ENCODE results near the gene KIF24. TPM values are rescaled to one million over a fixed set of nuclear protein-coding genes. Genes with fewer than 3 reads are reported as not detected.
"Not testable (repeated sequence)": the region's sequence is repeated elsewhere in the genome, so short reads cannot be mapped to it uniquely, and the experiment has no call there.

Gene KIF24
- total and polyA plus RNA-seq, 2 donors (not counting 1 experiment from before 2014, with no cell fraction given): 0.07 to 0.79 TPM

DNA sequence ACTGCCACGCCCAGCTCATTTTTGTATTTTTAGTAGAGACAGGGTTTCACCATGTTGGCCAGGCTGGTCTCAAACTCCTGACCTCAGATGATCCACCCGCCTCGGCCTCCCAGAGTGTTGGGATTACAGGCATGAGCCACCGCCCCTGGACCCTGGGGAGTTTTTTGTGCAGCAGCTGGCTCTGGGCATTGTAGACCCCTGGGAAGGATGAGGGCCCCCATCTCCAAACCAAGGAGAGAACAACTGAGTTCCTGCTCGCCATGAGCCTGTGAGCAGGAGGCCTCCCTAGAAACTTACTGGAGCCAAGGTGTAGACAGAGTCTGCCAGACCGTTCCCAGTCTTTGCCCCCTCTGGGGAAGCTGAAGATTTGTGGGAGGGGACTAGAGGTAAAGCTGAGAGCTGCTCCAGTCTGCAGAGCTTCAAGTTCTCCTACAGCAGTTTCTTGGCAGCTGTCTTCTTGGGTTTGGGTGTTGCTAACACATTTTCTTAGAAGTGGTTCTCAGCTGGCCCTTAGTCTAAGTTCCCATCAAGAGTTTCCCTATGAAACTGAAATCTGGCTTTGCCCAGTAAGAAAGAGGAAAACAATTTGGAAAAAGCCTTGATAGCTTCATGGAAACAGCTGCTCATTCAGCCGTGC lies 12.7 kb upstream of the KIF24 start:
- Histone ChIP-seq H3K36me3 (replicated peaks in 1 of 2; ENCODE audit: control extremely low read depth in 1 of 2, control insufficient read depth in 1 of 2, extremely low read depth in 1 of 2, insufficient read depth in 2 of 2, low read length in 1 of 2) (peaks cover 0 to 42% of the 10 kb centered on the region in 2 experiments), H3K4me2 (replicated peaks; ENCODE audit: low read depth, low read length, poor library complexity, severe bottlenecking) (no peak overlapping the region), H3K4me1 (ENCODE audit: control insufficient read depth in 2 of 2, insufficient read depth in 2 of 2, low read length in 2 of 2) (no peaks in the 10 kb centered on the region), H2AFZ (ENCODE audit: insufficient read depth, low read depth, low read length, poor library complexity, severe bottlenecking) (no peak overlapping the region), H3K9me3 (ENCODE audit: control extremely low read depth in 1 of 3, control insufficient read depth in 2 of 3, insufficient read depth in 1 of 3, low read length in 2 of 3) (no peaks in the 10 kb centered on the region), H3K79me2 (ENCODE audit: control insufficient read depth, insufficient read depth, low read length) (peaks cover 8% of the 10 kb centered on the region), H3K4me3 (ENCODE audit: control extremely low read depth in 1 of 5, extremely low read depth in 1 of 5, insufficient read depth in 1 of 5, low read depth in 2 of 5, low read length in 4 of 5) (no peak overlapping the region), H3K27ac (ENCODE audit: low read length in 2 of 2) (no peak overlapping the region), H4K20me1 (ENCODE audit: control insufficient read depth, insufficient read depth, low read length, poor library complexity, severe bottlenecking) (no peaks in the 10 kb centered on the region), H3K27me3 (replicated peaks in 1 of 4; ENCODE audit: control extremely low read depth in 1 of 4, control insufficient read depth in 3 of 4, insufficient read depth in 4 of 4, low read length in 3 of 4) (no peaks in the 10 kb centered on the region), H3K9ac (ENCODE audit: low read length) (no peak overlapping the region)
- WGBS (ENCODE audit: insufficient coverage): 97% methylated on average over 6 of the region's 7 CpGs
- H3K27me3 Mint-ChIP-seq: no peaks in the 10 kb centered on the region
- TF ChIP-seq CTCF (IDR thresholded peaks at IDR 0.05): no peak
- H3K4me3 Mint-ChIP-seq: no peak overlapping the region
- intact Hi-C loops (cut with micrococcal nuclease): no loop called here
- H3K27ac Mint-ChIP-seq: no peak overlapping the region
- no peak for DNase-seq
- no peaks in the 10 kb centered on the region for H3K9me3 Mint-ChIP-seq (ENCODE audit: insufficient read depth)
- ChIA-PET POLR2A (no interaction called here), CTCF (interaction anchor here (1.5 kb wide), 1 partner anchor 37 kb away, joined by 4 read pairs; no protein-coding TSS in a partner anchor)
- no peaks in the 10 kb centered on the region for H3K4me1 Mint-ChIP-seq
- no peak for ATAC-seq (ENCODE audit: low read depth)

DNA sequence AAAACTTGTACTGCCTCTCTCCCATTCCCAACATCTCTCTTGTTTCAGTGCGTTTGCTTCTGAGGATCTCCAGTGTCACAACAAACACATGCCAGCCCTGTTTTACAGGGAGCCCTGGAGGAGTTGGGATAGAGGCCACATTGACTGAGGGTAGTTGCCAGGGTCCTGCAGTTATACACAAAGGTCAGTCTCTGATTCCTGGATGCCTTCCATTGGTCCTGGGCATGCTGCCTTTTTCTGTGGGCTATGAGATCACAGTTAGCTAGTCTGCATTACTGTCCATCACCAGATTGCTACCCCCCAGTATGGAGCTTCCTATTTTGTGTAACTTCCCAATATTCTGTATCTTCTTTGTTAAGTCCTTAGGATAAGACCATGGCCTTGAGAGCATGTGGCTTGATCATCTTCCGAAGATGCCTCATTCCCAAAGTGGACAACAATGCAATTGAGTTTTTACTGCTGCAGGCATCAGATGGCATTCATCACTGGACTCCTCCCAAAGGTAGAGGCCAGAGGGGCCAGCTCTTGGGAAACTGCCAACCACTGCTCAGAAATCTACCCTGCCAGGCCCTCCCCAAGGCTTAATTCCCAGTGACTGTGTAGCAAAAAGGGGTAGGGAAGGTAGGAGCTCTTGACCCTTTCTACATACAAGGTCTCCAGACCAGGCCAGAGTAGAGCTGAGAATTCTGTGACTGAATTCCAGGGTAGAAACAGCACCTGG lies 9.8 kb upstream of the KIF24 start:
- Mint-ChIP-seq H3K4me3 (no peak overlapping the region), H3K27me3 (no peaks in the 10 kb centered on the region), H3K9me3 (ENCODE audit: insufficient read depth) (no peaks in the 10 kb centered on the region), H3K27ac (no peak overlapping the region), H3K4me1 (no peaks in the 10 kb centered on the region)
- H3K4me2 ChIP-seq (replicated peaks; ENCODE audit: low read depth, low read length, poor library complexity, severe bottlenecking): no peak overlapping the region
- no peak for DNase-seq
- no peak overlapping the region for H3K9ac ChIP-seq (ENCODE audit: low read length)
- ChIA-PET POLR2A (interaction anchor here (0.6 kb wide), 1 partner anchor 36 kb away, joined by 3 read pairs; no protein-coding TSS in a partner anchor), CTCF (interaction anchor here (1.0 kb wide), 1 partner anchor 253 kb away, joined by 4 read pairs; no protein-coding TSS in a partner anchor)
- no peak for ATAC-seq (ENCODE audit: low read depth)
- H3K27me3 ChIP-seq (replicated peaks in 1 of 4; ENCODE audit: control extremely low read depth in 1 of 4, control insufficient read depth in 3 of 4, insufficient read depth in 4 of 4, low read length in 3 of 4): no peaks in the 10 kb centered on the region
- no peak overlapping the region for H3K27ac ChIP-seq (ENCODE audit: low read length in 2 of 2)
- H3K79me2 ChIP-seq (ENCODE audit: control insufficient read depth, insufficient read depth, low read length): peaks cover 25% of the 10 kb centered on the region
- TF ChIP-seq CTCF (IDR thresholded peaks at IDR 0.05) (no peak), EZH2 (IDR thresholded peaks at IDR 0.05; ENCODE audit: borderline replicate concordance, insufficient read depth, low read depth, low read length, poor library complexity, severe bottlenecking) (no peak)
- no peaks in the 10 kb centered on the region for H3K9me3 ChIP-seq (ENCODE audit: control extremely low read depth in 1 of 3, control insufficient read depth in 2 of 3, insufficient read depth in 1 of 3, low read length in 2 of 3)
- no peak overlapping the region for H3K4me3 ChIP-seq (ENCODE audit: control extremely low read depth in 1 of 5, extremely low read depth in 1 of 5, insufficient read depth in 1 of 5, low read depth in 2 of 5, low read length in 4 of 5)
- H3K36me3 ChIP-seq (replicated peaks in 1 of 2; ENCODE audit: control extremely low read depth in 1 of 2, control insufficient read depth in 1 of 2, extremely low read depth in 1 of 2, insufficient read depth in 2 of 2, low read length in 1 of 2): peaks cover 0 to 42% of the 10 kb centered on the region in 2 experiments
- H4K20me1 ChIP-seq (ENCODE audit: control insufficient read depth, insufficient read depth, low read length, poor library complexity, severe bottlenecking): peaks cover 8% of the 10 kb centered on the region
- intact Hi-C loops (cut with micrococcal nuclease): no loop called here
- 100% methylated on average over 1 of the region's 2 CpGs for WGBS (ENCODE audit: insufficient coverage)
- no peak overlapping the region for H2AFZ ChIP-seq (ENCODE audit: insufficient read depth, low read depth, low read length, poor library complexity, severe bottlenecking)
- no peaks in the 10 kb centered on the region for H3K4me1 ChIP-seq (ENCODE audit: control insufficient read depth in 2 of 2, insufficient read depth in 2 of 2, low read length in 2 of 2)

GRCh38 chr9:34338079-34338478 lies 9.0 kb upstream of the KIF24 start:
- intact Hi-C loops (cut with micrococcal nuclease): not testable (repeated sequence)

More at GRCh38 chr9:34338079-34338478, 9.0 kb upstream of the KIF24 start:
- H3K27me3 ChIP-seq (replicated peaks in 1 of 4; ENCODE audit: control extremely low read depth in 1 of 4, control insufficient read depth in 3 of 4, insufficient read depth in 4 of 4, low read length in 3 of 4); H3K4me1 Mint-ChIP-seq; H3K9me3 Mint-ChIP-seq (ENCODE audit: insufficient read depth); H2AFZ ChIP-seq (ENCODE audit: insufficient read depth, low read depth, low read length, poor library complexity, severe bottlenecking); H3K4me3 ChIP-seq (ENCODE audit: control extremely low read depth in 1 of 5, extremely low read depth in 1 of 5, insufficient read depth in 1 of 5, low read depth in 2 of 5, low read length in 4 of 5); H3K9ac ChIP-seq (ENCODE audit: low read length); DNase-seq; H4K20me1 ChIP-seq (ENCODE audit: control insufficient read depth, insufficient read depth, low read length, poor library complexity, severe bottlenecking); H3K27ac ChIP-seq (ENCODE audit: low read length in 2 of 2); H3K4me3 Mint-ChIP-seq; H3K4me2 ChIP-seq (replicated peaks; ENCODE audit: low read depth, low read length, poor library complexity, severe bottlenecking); H3K27me3 Mint-ChIP-seq; H3K9me3 ChIP-seq (ENCODE audit: control extremely low read depth in 1 of 3, control insufficient read depth in 2 of 3, insufficient read depth in 1 of 3, low read length in 2 of 3); H3K27ac Mint-ChIP-seq; H3K4me1 ChIP-seq (ENCODE audit: control insufficient read depth in 2 of 2, insufficient read depth in 2 of 2, low read length in 2 of 2); POLR2A ChIA-PET; ATAC-seq (ENCODE audit: low read depth): not testable (repeated sequence)
- peaks cover 0 to 36% of the 10 kb centered on the region in 2 experiments for H3K36me3 ChIP-seq (replicated peaks in 1 of 2; ENCODE audit: control extremely low read depth in 1 of 2, control insufficient read depth in 1 of 2, extremely low read depth in 1 of 2, insufficient read depth in 2 of 2, low read length in 1 of 2)
- peaks cover 32% of the 10 kb centered on the region for H3K79me2 ChIP-seq (ENCODE audit: control insufficient read depth, insufficient read depth, low read length)
- CTCF ChIA-PET: interaction anchor here (0.7 kb wide), 1 partner anchor 410 kb away, joined by 6 read pairs; no protein-coding TSS in a partner anchor
